LNCAP (cell line): ENCODE data around the gene AFF1.

Experiments used
- TF ChIP-seq, protein P1 (sequence below): fragments of 450-650 bp; IDR thresholded peaks from 2 replicates; pipeline ENCODE4 v1.5.1; 2017; ENCODE audit warnings: mild to moderate bottlenecking

AFF1 gene

DNA sequence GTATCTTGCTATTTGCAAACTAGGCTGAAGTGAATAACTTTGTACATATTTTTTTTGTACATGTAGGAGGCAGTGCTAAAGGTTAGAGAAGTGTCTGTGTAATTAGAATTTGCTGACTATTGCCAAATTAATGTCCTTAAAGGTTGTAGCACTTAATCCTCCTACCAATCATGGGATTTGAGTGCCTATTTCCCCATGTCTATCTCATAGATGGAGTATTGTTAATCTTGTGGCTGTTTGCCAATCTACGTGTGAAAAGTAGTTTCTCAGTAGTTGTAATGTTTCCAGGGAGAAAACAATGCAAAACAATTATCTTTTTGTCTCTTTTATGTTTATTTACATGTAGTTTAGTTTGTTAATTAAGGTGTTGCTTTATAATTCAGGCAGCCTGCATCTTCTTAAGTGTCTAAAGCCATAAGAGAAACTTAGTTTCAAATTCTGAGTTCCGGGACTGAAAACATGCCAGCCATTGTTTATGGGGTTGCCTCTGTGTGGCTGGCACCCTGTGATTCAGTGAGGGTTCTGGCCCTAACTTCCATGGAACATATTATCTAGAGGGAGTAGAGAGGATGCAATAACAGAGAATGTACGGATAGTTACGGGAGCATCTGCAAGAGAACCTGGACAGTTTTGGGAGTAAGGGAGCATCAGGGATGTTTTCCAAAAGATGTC lies 143.2 kb downstream of the AFF1 start:
- TF ChIP-seq, protein P1, sequence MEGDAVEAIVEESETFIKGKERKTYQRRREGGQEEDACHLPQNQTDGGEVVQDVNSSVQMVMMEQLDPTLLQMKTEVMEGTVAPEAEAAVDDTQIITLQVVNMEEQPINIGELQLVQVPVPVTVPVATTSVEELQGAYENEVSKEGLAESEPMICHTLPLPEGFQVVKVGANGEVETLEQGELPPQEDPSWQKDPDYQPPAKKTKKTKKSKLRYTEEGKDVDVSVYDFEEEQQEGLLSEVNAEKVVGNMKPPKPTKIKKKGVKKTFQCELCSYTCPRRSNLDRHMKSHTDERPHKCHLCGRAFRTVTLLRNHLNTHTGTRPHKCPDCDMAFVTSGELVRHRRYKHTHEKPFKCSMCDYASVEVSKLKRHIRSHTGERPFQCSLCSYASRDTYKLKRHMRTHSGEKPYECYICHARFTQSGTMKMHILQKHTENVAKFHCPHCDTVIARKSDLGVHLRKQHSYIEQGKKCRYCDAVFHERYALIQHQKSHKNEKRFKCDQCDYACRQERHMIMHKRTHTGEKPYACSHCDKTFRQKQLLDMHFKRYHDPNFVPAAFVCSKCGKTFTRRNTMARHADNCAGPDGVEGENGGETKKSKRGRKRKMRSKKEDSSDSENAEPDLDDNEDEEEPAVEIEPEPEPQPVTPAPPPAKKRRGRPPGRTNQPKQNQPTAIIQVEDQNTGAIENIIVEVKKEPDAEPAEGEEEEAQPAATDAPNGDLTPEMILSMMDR: no peak

- TF ChIP-seq, protein P1: no peak
Measured at GRCh38 chr4:87078987-87079486, 144.2 kb downstream of the AFF1 start.

GRCh38 chr4:87079967-87080366 lies 145.2 kb downstream of the AFF1 start:
- TF ChIP-seq, protein P1: no peak

DNA sequence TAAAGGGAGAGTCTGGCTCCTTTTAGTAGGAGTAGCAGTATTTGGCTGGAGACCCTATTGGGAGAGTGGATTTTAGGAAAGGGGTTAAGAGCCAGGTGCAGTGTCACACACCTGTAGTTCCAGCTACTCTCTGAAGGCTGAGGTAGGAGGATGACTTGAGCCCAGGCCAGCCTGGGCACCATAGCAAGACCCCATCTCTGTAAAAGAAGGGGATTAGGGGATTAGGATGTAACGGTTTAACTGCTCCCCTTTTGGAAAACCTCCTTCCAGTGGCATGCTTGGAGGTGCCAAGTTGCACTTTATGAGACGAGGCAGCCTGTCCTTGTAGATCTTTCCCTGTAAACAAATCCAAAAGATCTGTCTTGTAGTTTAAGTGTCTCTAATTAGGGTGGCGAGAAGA lies 145.7 kb downstream of the AFF1 start:
- TF ChIP-seq, protein P1: no peak

DNA sequence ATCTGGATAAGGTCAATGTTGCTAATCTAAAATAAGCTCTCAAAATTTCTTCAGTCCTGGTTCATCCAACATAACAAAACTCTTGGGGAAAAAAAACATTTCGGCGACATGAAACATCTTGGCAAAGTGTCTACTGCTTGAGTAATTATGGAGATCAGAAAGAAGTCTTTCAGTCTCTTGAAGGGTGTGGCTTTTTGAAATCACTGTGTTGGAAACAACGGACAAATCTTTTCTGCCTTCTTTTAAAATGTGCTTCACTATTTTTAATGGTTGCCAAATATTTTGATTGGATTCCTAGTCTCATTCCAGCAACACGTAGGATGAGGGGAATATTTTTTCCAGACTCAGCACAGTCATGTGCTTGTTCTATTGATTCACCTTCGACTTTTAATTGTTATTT lies 147.0 kb downstream of the AFF1 start:
- TF ChIP-seq, protein P1: no peak

DNA sequence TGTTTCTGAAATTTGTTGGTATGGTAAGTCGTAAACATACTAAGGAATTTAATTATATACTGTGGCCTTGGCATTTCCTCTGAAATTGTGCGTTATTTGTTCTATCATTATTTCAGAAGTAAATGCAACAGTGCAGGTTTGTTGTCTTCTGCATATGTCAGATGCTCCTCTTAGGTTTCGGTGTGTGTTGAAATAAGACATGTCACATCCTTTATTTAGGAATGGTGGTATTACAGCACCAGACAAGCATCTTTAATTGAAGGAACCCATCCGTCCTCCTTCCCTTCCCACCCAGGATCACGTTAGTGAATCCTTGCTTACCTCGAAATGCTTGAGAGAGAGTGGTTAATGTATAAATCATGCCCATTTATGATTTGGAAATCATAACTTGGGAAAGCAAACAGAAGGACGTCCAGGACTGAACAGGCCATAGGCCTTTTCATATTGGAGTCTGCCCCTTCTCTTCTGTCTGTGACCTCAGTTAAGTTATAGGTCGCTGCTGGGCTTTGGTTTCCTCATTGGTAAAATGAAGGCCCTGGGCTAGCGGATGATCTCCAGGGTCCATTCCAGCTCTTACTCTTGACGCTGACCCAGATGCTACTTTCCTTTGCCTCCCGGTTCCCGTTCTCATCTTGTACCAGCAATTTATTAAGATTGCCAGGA lies 151.5 kb downstream of the AFF1 start:
- TF ChIP-seq, protein P1: no peak

- TF ChIP-seq, protein P1: no peak
Measured at GRCh38 chr4:87087015-87087414, 152.2 kb downstream of the AFF1 start.
